CD8-positive, alpha-beta memory T cell (primary cell): Measurements from ENCODE around the gene DNTTIP2. TPM values are rescaled to one million over a fixed set of nuclear protein-coding genes. Genes with fewer than 3 reads are reported as not detected.
A peak's percentile ranks its signal among the peaks of the same experiment; 100 is the strongest.

ENCODE experiments used
- CTCF ChIA-PET: fragments of 350-600 bp; sonication (Branson Sonifier 250); formaldehyde crosslinking; loops from one replicate; lab custom pipeline; 2021; ENCODE audit warnings: antibody characterized with exemption; lab: Charles Lee
- POLR2A ChIA-PET: fragments of 350-600 bp; sonication (Branson Sonifier 250); formaldehyde crosslinking; loops from one replicate; lab custom pipeline; 2021; ENCODE audit warnings: antibody characterized with exemption; lab: Charles Lee
- DNase-seq, 5 donors: peaks; one replicate each; pipeline versions ENCODE4 v3.0.0 to v3.0.0-alpha.2; 2020 to 2022; ENCODE audit warnings: mixed read lengths in 1 of 5
- H3K27ac ChIP-seq: one replicate; pipeline ENCODE4 v1.7.0; 2013; ENCODE audit warnings: low read depth, mild to moderate bottlenecking, low read length, moderate library complexity
- H3K27me3 ChIP-seq: 2 replicates; pipeline ENCODE4 v1.7.0; 2013; ENCODE audit warnings: low read length, mild to moderate bottlenecking; ENCODE audit not compliant: insufficient read depth, poor library complexity, severe bottlenecking
- H3K36me3 ChIP-seq: 2 replicates; pipeline ENCODE4 v1.7.0; 2013; ENCODE audit warnings: mild to moderate bottlenecking, low read length, moderate library complexity; ENCODE audit not compliant: insufficient read depth
- H3K4me1 ChIP-seq: 2 replicates; pipeline ENCODE4 v1.7.0; 2013; ENCODE audit warnings: mild to moderate bottlenecking, low read length, moderate library complexity; ENCODE audit not compliant: insufficient read depth
- H3K4me3 ChIP-seq: 2 replicates; pipeline ENCODE4 v1.7.0; 2013; ENCODE audit warnings: mild to moderate bottlenecking, low read length
- H3K9me3 ChIP-seq: 2 replicates; pipeline ENCODE4 v1.7.0; 2013; ENCODE audit warnings: mild to moderate bottlenecking, low read length
- H3K27ac Mint-ChIP-seq, 8 donors: one replicate each; pipeline ENCODE4 v1.8.0; 2020 to 2021; ENCODE audit warnings: mixed read lengths in 8 of 8, mild to moderate bottlenecking in 6 of 8, inconsistent platforms in 3 of 8, moderate library complexity in 3 of 8
- H3K27me3 Mint-ChIP-seq, 2 donors: one replicate each; pipeline ENCODE4 v1.8.0; 2020 to 2021; ENCODE audit warnings: mixed read lengths in 2 of 2, mild to moderate bottlenecking in 1 of 2, moderate library complexity in 1 of 2
- H3K36me3 Mint-ChIP-seq, 3 donors: one replicate each; pipeline ENCODE4 v1.8.0; 2020 to 2021; ENCODE audit warnings: mixed read lengths in 3 of 3, inconsistent platforms in 1 of 3, mild to moderate bottlenecking in 1 of 3
- H3K4me1 Mint-ChIP-seq, 3 donors: one replicate each; pipeline ENCODE4 v1.8.0; 2020 to 2021; ENCODE audit warnings: mixed read lengths in 3 of 3, inconsistent platforms in 1 of 3, mild to moderate bottlenecking in 1 of 3
- H3K4me3 Mint-ChIP-seq, 7 donors: one replicate each; pipeline ENCODE4 v1.8.0; 2020 to 2021; ENCODE audit warnings: mixed read lengths in 7 of 7, mild to moderate bottlenecking in 6 of 7, moderate library complexity in 4 of 7, inconsistent platforms in 2 of 7
- H3K9me3 Mint-ChIP-seq, 5 donors: one replicate each; pipeline ENCODE4 v1.8.0; 2020 to 2022; ENCODE audit warnings: mixed read lengths in 5 of 5, mild to moderate bottlenecking in 3 of 5, moderate library complexity in 2 of 5, inconsistent platforms in 1 of 5
- polyA plus RNA-seq: library from polyadenylated mRNA; unstranded; fragments of 300-500 nt; fragmentation: Illumina TruSeq; gene quantifications from one replicate; pipeline ENCODE4 v1.2.3, GENCODE V29; 2021
- total RNA-seq, 2 experiments: library from RNA; stranded (reverse); gene quantifications; one replicate each; pipeline ENCODE4 v1.2.3, GENCODE V29; 2021

The DNTTIP2 gene
- total and polyA plus RNA-seq, 3 experiments from 2014 or later: 87.5 to 109 (median 100) TPM

DNA sequence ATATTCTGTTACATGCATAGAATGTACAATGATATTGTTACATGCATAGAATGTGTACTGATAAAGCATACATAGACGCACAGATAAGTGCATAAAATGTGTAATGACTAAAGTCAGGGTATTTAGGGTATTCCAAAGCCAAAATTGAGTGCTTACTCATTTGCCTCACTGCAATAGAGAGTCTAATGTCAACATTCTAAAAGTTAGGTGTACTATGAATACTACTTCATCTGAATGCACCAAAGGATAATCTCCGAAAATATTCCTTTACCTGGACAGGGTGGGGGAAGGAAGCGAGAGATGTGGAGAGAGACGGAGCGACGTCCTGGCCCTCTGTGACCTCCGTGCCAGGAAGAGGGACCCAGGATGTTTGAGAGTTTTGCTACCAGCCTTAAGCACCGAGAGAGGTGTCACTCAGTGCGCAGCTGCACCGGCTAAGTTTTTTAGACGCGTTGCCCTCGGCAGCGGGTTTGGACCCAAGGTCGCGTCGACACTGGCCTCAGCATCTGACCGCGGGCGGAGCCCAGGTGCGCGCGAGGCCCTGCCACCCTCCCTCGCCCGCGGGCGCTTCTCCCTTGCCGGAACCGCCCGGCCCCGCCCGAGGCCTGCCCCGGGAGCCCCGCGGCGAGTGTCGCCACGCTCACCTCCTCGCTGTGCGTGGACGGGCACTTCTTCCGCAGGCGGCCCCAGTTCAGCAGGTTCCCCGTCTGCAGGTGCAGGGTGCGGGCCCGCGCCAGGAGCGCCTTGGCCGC is 29.6 kb upstream of the DNTTIP2 start:
- Histone ChIP-seq H3K4me3 (peak overlapping the region; percentile 83), H3K9me3 (no peaks in the 10 kb centered on the region), H3K4me1 (peaks cover 29% of the 10 kb centered on the region), H3K27ac (peak overlapping the region; percentile 87), H3K36me3 (no peaks in the 10 kb centered on the region), H3K27me3 (no peaks in the 10 kb centered on the region)
- peaks cover 44 to 58% (median 56%) of the 10 kb centered on the region in 3 donors for H3K4me1 Mint-ChIP-seq
- H3K36me3 Mint-ChIP-seq: peaks cover 0 to 11% (median 0%) of the 10 kb centered on the region in 3 donors
- H3K4me3 Mint-ChIP-seq: peak overlapping the region; percentile 88 to 97 (median 94)
- H3K9me3 Mint-ChIP-seq: peaks cover 0 to 2% (median 0%) of the 10 kb centered on the region in 5 donors
- peak; percentile 40 to 74 (median 62) for DNase-seq
- H3K27ac Mint-ChIP-seq: peak overlapping the region; percentile 84 to 99 (median 91)
- H3K27me3 Mint-ChIP-seq: peaks cover 0 to 3% of the 10 kb centered on the region in 2 donors
- ChIA-PET POLR2A (interaction anchor here (3.0 kb wide), 2 partner anchors 30 to 62 kb away, joined by 16 to 23 read pairs; partner anchors contain the start of gene DNTTIP2), CTCF (interaction anchor here (0.6 to 2.6 kb wide), 18 partner anchors 12 to 1149 kb away, joined by 3 to 17 read pairs (median 6); partner anchors contain the start of genes DIPK1A, DNTTIP2 and DR1)

DNA sequence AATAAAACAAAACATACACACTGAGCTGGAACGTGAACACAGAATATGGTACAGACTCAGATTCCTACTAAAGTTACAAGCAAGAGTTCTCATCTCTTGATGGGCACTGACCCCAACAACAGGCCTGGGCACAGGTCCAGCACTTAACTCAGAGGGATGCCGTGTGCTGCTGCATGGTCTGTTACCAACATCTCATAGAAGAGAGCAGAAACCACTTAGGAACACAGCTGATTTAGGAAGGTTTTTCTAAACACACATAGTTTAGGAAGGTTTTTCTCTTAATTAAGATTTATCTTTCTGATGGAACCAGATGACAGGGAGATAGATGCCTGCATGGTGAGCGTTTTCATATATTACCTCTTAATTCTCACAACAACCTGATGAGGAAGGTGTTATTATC is 28.7 kb upstream of the DNTTIP2 start:
- peaks cover 44 to 58% (median 58%) of the 10 kb centered on the region in 3 donors for H3K4me1 Mint-ChIP-seq
- Histone ChIP-seq H3K36me3 (no peaks in the 10 kb centered on the region), H3K9me3 (no peaks in the 10 kb centered on the region), H3K4me1 (peaks cover 29% of the 10 kb centered on the region), H3K27ac (peak overlapping the region; percentile 87), H3K4me3 (no peak overlapping the region), H3K27me3 (no peaks in the 10 kb centered on the region)
- peak overlapping the region in 7 of 8 donors; percentile 58 to 92 (median 75) for H3K27ac Mint-ChIP-seq
- peaks cover 0 to 3% of the 10 kb centered on the region in 2 donors for H3K27me3 Mint-ChIP-seq
- peaks cover 0 to 2% (median 0%) of the 10 kb centered on the region in 5 donors for H3K9me3 Mint-ChIP-seq
- POLR2A ChIA-PET: interaction anchor here (3.0 kb wide), 2 partner anchors 29 to 61 kb away, joined by 16 to 23 read pairs; partner anchors contain the start of gene DNTTIP2
- no peak for DNase-seq
- H3K4me3 Mint-ChIP-seq: peak overlapping the region; percentile 63 to 97 (median 91)
- peaks cover 0 to 12% (median under 1%) of the 10 kb centered on the region in 3 donors for H3K36me3 Mint-ChIP-seq
- CTCF ChIA-PET: interaction anchor here (1.1 kb wide), 1 partner anchor 61 kb away, joined by 3 read pairs; no protein-coding TSS in a partner anchor

DNA sequence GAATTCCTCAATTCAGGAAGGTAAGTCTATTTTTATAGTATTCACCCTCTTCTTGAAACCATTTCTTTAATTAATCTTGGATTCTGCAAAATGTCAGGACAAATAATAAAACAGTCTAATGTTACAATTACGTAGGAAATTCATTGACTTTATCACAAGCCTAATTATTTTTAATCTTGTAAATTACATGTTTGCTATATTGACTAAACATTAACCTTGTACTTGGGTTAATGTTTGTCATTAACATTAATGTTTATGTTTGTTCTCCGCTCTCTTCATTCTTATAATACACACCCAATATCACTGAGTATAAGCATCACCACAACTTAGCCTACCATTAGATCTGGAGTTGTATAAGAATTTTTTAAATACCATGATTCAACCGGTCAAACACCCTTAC is 27.5 kb upstream of the DNTTIP2 start:
- Mint-ChIP-seq H3K36me3 (peaks cover 0 to 15% (median 4%) of the 10 kb centered on the region in 3 donors), H3K9me3 (peaks cover 0 to 2% (median 0%) of the 10 kb centered on the region in 5 donors), H3K27ac (peak overlapping the region in 5 of 8 donors; percentile 9 to 90 (median 89)), H3K4me3 (peak overlapping the region in 4 of 7 donors; percentile 5 to 91 (median 22)), H3K27me3 (no peaks in the 10 kb centered on the region), H3K4me1 (peaks cover 46 to 61% (median 58%) of the 10 kb centered on the region in 3 donors)
- H3K27me3 ChIP-seq: no peaks in the 10 kb centered on the region
- no peak overlapping the region for H3K4me3 ChIP-seq
- ChIA-PET POLR2A (no interaction called here), CTCF (no interaction called here)
- H3K27ac ChIP-seq: no peak overlapping the region
- H3K4me1 ChIP-seq: peaks cover 29% of the 10 kb centered on the region
- H3K9me3 ChIP-seq: no peaks in the 10 kb centered on the region
- DNase-seq: no peak
- no peaks in the 10 kb centered on the region for H3K36me3 ChIP-seq

DNA sequence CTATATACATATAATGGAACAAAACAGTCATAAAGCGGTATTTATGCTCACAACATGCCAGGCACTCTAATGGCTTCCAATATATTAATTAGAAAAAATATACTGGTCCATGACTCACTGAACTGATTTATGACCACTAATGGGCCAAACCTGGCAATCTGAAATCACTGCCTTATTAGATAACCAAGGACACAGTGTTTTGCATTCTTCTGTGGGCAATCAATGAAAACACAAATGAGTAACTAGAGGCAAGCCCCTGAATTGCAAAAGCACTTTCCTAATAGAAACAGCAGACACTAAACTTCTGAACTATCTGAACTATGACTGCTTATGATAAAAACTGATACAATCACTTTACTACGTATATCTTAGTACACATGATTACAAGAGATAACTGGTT is 26.7 kb upstream of the DNTTIP2 start:
- DNase-seq: no peak
- Mint-ChIP-seq H3K4me3 (peak overlapping the region in 1 of 7 donors; percentile 64), H3K9me3 (peaks cover 0 to 2% (median 0%) of the 10 kb centered on the region in 5 donors), H3K36me3 (peaks cover 0 to 22% (median 6%) of the 10 kb centered on the region in 3 donors), H3K4me1 (peaks cover 46 to 61% (median 58%) of the 10 kb centered on the region in 3 donors), H3K27me3 (no peaks in the 10 kb centered on the region), H3K27ac (peak overlapping the region in 7 of 8 donors; percentile 25 to 80 (median 64))
- no peaks in the 10 kb centered on the region for H3K27me3 ChIP-seq
- H3K4me1 ChIP-seq: peaks cover 29% of the 10 kb centered on the region
- no peak overlapping the region for H3K4me3 ChIP-seq
- ChIA-PET POLR2A (no interaction called here), CTCF (no interaction called here)
- H3K9me3 ChIP-seq: no peaks in the 10 kb centered on the region
- H3K27ac ChIP-seq: no peak overlapping the region
- no peaks in the 10 kb centered on the region for H3K36me3 ChIP-seq

DNA sequence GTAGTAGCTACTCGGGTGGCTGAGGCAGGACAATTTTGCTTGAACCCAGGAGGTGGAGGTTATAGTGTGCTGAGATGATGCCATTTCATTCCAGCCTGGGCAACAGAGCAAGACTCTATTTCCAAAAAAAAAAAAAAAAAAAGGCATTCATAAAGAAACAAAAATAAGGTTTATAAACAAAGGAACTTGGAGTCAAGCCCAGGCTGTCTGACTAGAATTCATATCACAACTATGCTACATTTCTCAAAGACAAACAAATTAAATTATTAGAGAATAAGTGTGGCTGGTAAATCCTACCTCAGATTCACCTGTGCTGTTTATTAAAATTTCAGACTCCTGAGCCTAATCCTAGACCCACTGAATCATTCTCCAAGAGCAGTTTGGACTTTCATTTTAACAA is 26.0 kb upstream of the DNTTIP2 start:
- H3K27me3 ChIP-seq: no peaks in the 10 kb centered on the region
- H3K27me3 Mint-ChIP-seq: no peaks in the 10 kb centered on the region
- H3K27ac Mint-ChIP-seq: peak overlapping the region; percentile 78 to 95 (median 88)
- H3K36me3 Mint-ChIP-seq: peaks cover 0 to 23% (median 6%) of the 10 kb centered on the region in 3 donors
- H3K9me3 Mint-ChIP-seq: peaks cover 0 to under 1% (median 0%) of the 10 kb centered on the region in 5 donors
- DNase-seq: no peak
- H3K27ac ChIP-seq: peak overlapping the region; percentile 2
- ChIA-PET POLR2A (interaction anchor here (1.0 to 1.7 kb wide), 2 partner anchors 26 to 59 kb away, joined by 4 to 5 read pairs; partner anchors contain the start of gene DNTTIP2), CTCF (interaction anchor here (1.2 kb wide), 1 partner anchor 276 kb away, joined by 5 read pairs; no protein-coding TSS in a partner anchor)
- H3K36me3 ChIP-seq: no peaks in the 10 kb centered on the region
- H3K4me3 ChIP-seq: no peak overlapping the region
- H3K4me3 Mint-ChIP-seq: peak overlapping the region in 4 of 7 donors; percentile 57 to 77 (median 70)
- peaks cover 43 to 57% (median 56%) of the 10 kb centered on the region in 3 donors for H3K4me1 Mint-ChIP-seq
- peaks cover 28% of the 10 kb centered on the region for H3K4me1 ChIP-seq
- no peaks in the 10 kb centered on the region for H3K9me3 ChIP-seq

DNA sequence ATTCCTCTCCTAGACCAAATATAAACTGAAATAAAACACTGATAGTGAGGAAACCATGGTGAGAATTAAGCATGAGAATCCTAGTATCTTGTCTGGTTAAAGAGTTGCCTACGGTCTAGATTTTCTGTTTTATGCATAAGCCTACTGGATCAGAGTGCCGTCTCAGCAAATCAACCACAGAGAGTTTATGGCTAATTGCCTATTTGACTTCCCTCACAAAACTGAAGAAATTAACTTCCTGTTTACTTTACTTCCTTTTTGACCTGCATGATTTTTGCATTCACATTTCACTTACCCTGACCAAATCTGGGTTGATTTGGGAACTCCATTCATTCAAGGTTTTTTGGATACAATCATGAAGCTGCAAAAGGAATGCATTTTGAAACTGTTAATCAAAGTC is 25.2 kb upstream of the DNTTIP2 start:
- CTCF ChIA-PET: interaction anchor here (1.2 to 1.7 kb wide), 2 partner anchors 25 to 275 kb away, joined by 4 to 5 read pairs; partner anchors contain the start of gene DNTTIP2
- H3K4me1 ChIP-seq: peaks cover 24% of the 10 kb centered on the region
- H3K4me1 Mint-ChIP-seq: peaks cover 38 to 52% (median 51%) of the 10 kb centered on the region in 3 donors
- no peak overlapping the region for H3K27ac ChIP-seq
- H3K27me3 Mint-ChIP-seq: no peaks in the 10 kb centered on the region
- peaks cover 0 to 26% (median 6%) of the 10 kb centered on the region in 3 donors for H3K36me3 Mint-ChIP-seq
- no peaks in the 10 kb centered on the region for H3K9me3 ChIP-seq
- H3K27me3 ChIP-seq: no peaks in the 10 kb centered on the region
- peak overlapping the region; percentile 78 to 95 (median 88) for H3K27ac Mint-ChIP-seq
- no peak overlapping the region for H3K4me3 ChIP-seq
- H3K36me3 ChIP-seq: no peaks in the 10 kb centered on the region
- no peaks in the 10 kb centered on the region for H3K9me3 Mint-ChIP-seq
- peak overlapping the region; percentile 33 to 77 (median 69) for H3K4me3 Mint-ChIP-seq
- DNase-seq: peak in 1 of 5 donors; percentile 22
- POLR2A ChIA-PET: interaction anchor here (0.7 to 1.7 kb wide), 3 partner anchors 25 to 480 kb away, joined by 3 to 5 read pairs (median 4); partner anchors contain the start of gene DNTTIP2

DNA sequence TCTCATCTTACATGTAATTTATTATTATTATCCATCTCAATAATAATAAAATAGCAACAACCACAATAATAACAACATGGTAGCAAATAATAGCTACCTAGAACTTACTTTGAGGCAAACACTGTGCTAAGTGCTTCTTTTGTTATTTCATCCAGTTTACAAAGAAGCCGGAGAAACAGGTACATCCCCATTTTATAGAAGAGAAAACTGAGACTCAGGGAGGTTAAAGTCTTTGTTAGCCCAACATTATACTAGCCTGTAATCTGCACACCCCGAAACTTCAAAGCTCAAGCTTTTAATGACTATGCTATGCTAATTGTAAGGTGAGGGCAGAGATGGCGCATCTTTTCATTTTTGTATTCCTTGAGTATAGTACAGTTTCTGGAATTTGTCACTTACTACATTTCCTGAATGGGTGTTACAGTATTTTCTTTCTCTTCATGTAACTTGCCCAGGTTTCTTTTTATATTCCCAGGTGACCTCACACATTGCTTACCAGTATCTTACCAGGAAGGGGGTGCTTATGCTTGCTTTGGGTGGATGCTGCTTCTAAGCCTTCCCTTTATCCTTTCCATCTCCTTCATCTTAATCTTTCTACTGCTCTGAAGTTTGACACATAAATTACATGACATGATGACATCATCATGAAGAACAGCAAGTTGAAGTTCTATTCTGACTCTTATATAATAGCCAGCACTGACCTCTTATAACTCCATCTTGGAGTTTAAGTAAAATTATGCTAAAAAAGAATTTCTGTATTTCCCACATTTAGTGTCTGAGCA is 21.9 kb upstream of the DNTTIP2 start:
- Mint-ChIP-seq H3K36me3 (peaks cover 0 to 43% (median 8%) of the 10 kb centered on the region in 3 donors), H3K9me3 (no peaks in the 10 kb centered on the region), H3K4me1 (peaks cover 18 to 27% (median 26%) of the 10 kb centered on the region in 3 donors), H3K27ac (peak overlapping the region in 1 of 8 donors; percentile 27), H3K27me3 (no peaks in the 10 kb centered on the region), H3K4me3 (no peak overlapping the region)
- Histone ChIP-seq H3K9me3 (no peaks in the 10 kb centered on the region), H3K27ac (no peak overlapping the region), H3K27me3 (no peaks in the 10 kb centered on the region), H3K4me1 (peaks cover 17% of the 10 kb centered on the region), H3K36me3 (no peaks in the 10 kb centered on the region), H3K4me3 (no peak overlapping the region)
- DNase-seq: no peak
- ChIA-PET POLR2A (no interaction called here), CTCF (no interaction called here)
